Gastroesophageal sphincter (tissue), 3 donors: ENCODE measurements around the gene RAD23B.

Experiments
- CTCF ChIP-seq, 4 experiments: fragments of 200-600 bp in 2 of 4; fragments of 450-650 bp in 2 of 4; sonication (generic) in 1 of 4; IDR thresholded peaks; one replicate each; pipeline ENCODE4 v1.5.1; 2017 to 2019; ENCODE audit warnings: antibody characterized with exemption in 4 of 4, mild to moderate bottlenecking in 2 of 4, moderate library complexity in 2 of 4
- POLR2A ChIP-seq, 2 donors: fragments of 450-650 bp; IDR thresholded peaks; one replicate each; pipeline ENCODE4 v1.6.1; 2017; ENCODE audit warnings: antibody characterized with exemption in 2 of 2, mild to moderate bottlenecking in 2 of 2, moderate library complexity in 1 of 2

- no peak for TF ChIP-seq POLR2A (IDR thresholded peaks at IDR 0.05)
- no peak for TF ChIP-seq CTCF (IDR thresholded peaks at IDR 0.05)
Observed at GRCh38 chr9:107269681-107270080, 13.4 kb upstream of the RAD23B start.
